WTC11 (cell line): ENCODE results near the gene ARHGAP10. TPM values are rescaled to one million over a fixed set of nuclear protein-coding genes. Genes with fewer than 3 reads are reported as not detected.

Experiments used
- ATAC-seq: fragments of 200-7000 bp; cut with Tn5 transposase; 2 replicates; pipeline ENCODE4 v1.10.0; 2021; ENCODE audit warnings: mild to moderate bottlenecking, moderate library complexity
- CTCF ChIA-PET: fragments of 300-600 bp; sonication (Branson Sonifier 250); formaldehyde crosslinking; loops from one replicate; lab custom pipeline; 2021; ENCODE audit warnings: antibody characterized with exemption; lab: Charles Lee
- POLR2A ChIA-PET: fragments of 350-600 bp; sonication (Branson Sonifier 250); formaldehyde crosslinking; loops from one replicate; lab custom pipeline; 2021; ENCODE audit warnings: antibody characterized with exemption; lab: Charles Lee
- DNase-seq: peaks from one replicate; pipeline ENCODE4 v3.0.0; 2021; ENCODE audit warnings: low spot score
- H3K27ac Mint-ChIP-seq: 2 replicates; pipeline ENCODE4 v1.8.0; 2021; ENCODE audit warnings: mixed read lengths
- H3K27me3 Mint-ChIP-seq: 2 replicates; pipeline ENCODE4 v1.8.0; 2021; ENCODE audit warnings: low read depth, mild to moderate bottlenecking, moderate library complexity, mixed read lengths
- H3K36me3 Mint-ChIP-seq: 2 replicates; pipeline ENCODE4 v1.8.0; 2021; ENCODE audit warnings: mixed read lengths
- H3K4me1 Mint-ChIP-seq: 2 replicates; pipeline ENCODE4 v1.8.0; 2022; ENCODE audit warnings: mixed read lengths
- H3K4me3 Mint-ChIP-seq: 2 replicates; pipeline ENCODE4 v1.8.0; 2021; ENCODE audit warnings: mild to moderate bottlenecking, moderate library complexity, mixed read lengths
- H3K9me3 Mint-ChIP-seq: 2 replicates; pipeline ENCODE4 v1.8.0; 2021; ENCODE audit warnings: mixed read lengths
- ESRRA ChIP-seq: sonication (generic); formaldehyde crosslinking; IDR thresholded peaks from 2 replicates; pipeline ENCODE4 v1.8.1; 2022; ENCODE audit warnings: mild to moderate bottlenecking, missing genetic modification reagents, borderline replicate concordance
- FOXP1 ChIP-seq: sonication (generic); formaldehyde crosslinking; IDR thresholded peaks from 2 replicates; pipeline ENCODE4 v1.8.0; 2022; ENCODE audit warnings: missing genetic modification reagents, mild to moderate bottlenecking, moderate library complexity, borderline replicate concordance
- IRF2 ChIP-seq: sonication (generic); formaldehyde crosslinking; IDR thresholded peaks from 2 replicates; pipeline ENCODE4 v1.8.0; 2022; ENCODE audit warnings: low read depth, missing genetic modification reagents, borderline replicate concordance
- TCF7 ChIP-seq: sonication (generic); formaldehyde crosslinking; IDR thresholded peaks from 2 replicates; pipeline ENCODE4 v1.8.0; 2022; ENCODE audit warnings: mild to moderate bottlenecking, low read depth, missing genetic modification reagents, moderate library complexity
- ZNF219 ChIP-seq: sonication (generic); formaldehyde crosslinking; IDR thresholded peaks from 2 replicates; pipeline ENCODE4 v1.8.0; 2023; ENCODE audit warnings: missing genetic modification reagents, mild to moderate bottlenecking, borderline replicate concordance
- ZNF263 ChIP-seq: sonication (generic); formaldehyde crosslinking; IDR thresholded peaks from 2 replicates; pipeline ENCODE4 v1.8.1; 2022; ENCODE audit warnings: low read depth, mild to moderate bottlenecking, moderate library complexity, missing genetic modification reagents
- total RNA-seq: library from RNA; stranded (reverse); gene quantifications from 3 replicates; pipeline ENCODE4 v1.2.3, GENCODE V29; 2021
- TF ChIP-seq, protein P1 (sequence below): sonication (generic); formaldehyde crosslinking; IDR thresholded peaks from 2 replicates; pipeline ENCODE4 v1.8.0; 2022; ENCODE audit warnings: mild to moderate bottlenecking, missing genetic modification reagents
- TF ChIP-seq, protein P2 (sequence below): fragments of 250-450 bp; sonication (Bioruptor Pico); IDR thresholded peaks from 2 replicates; pipeline ENCODE4 v1.9.0; 2021; ENCODE audit warnings: mild to moderate bottlenecking
- TF ChIP-seq, protein P3 (sequence below): fragments of 250-450 bp; sonication (Bioruptor Pico); IDR thresholded peaks from 2 replicates; pipeline ENCODE4 v1.8.0; 2021; ENCODE audit warnings: mild to moderate bottlenecking
- TF ChIP-seq, protein P4 (sequence below): sonication (generic); formaldehyde crosslinking; IDR thresholded peaks from 2 replicates; pipeline ENCODE4 v1.8.1; 2023; ENCODE audit warnings: mild to moderate bottlenecking, missing genetic modification reagents
- TF ChIP-seq, protein P5 (sequence below): sonication (generic); formaldehyde crosslinking; IDR thresholded peaks from 2 replicates; pipeline ENCODE4 v1.8.1; 2023; ENCODE audit warnings: mild to moderate bottlenecking, missing genetic modification reagents, borderline replicate concordance
- TF ChIP-seq, protein P6 (sequence below): fragments of 250-450 bp; sonication (Bioruptor Pico); IDR thresholded peaks from 2 replicates; pipeline ENCODE4 v2.1.2; 2022; ENCODE audit warnings: mild to moderate bottlenecking, moderate library complexity
- TF ChIP-seq, protein P7 (sequence below): sonication (generic); formaldehyde crosslinking; IDR thresholded peaks from 2 replicates; pipeline ENCODE4 v1.8.0; 2023; ENCODE audit warnings: missing genetic modification reagents, mild to moderate bottlenecking, borderline replicate concordance

ARHGAP10 gene
- total RNA-seq, 1 experiment from 2014 or later = 9.6 TPM

DNA sequence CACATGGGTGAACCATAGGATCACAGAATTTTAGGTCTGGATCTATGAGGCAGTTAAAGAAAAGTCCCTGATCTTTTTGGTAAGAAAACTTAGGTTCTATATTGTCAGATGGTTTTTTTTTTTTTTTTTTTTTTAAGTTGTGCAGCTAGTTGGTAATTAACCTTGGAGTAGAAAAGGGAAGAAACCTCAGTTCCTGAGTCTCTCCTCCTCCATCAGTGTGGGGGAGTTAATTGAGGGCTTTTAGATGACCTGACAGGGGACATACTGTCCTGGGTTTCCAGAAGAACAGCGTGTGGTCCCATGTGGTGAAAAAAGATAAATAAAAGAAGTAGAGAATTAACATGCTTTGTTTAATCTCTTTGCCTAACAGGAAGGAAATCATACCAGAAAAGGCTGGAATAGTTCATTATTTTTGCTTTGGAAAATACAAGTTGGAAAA is 123.7 kb downstream of the ARHGAP10 start:
- H3K27me3 Mint-ChIP-seq = no peaks in the 10 kb centered on the region
- H3K36me3 Mint-ChIP-seq = 0 out of 2 replicates have a peak, but pooled peaks cover under 1% of the 10 kb centered on the region
- no peak for ATAC-seq
- peaks cover 13% of the 10 kb centered on the region for H3K4me1 Mint-ChIP-seq
- no peak overlapping the region for H3K4me3 Mint-ChIP-seq
- peaks cover 5% of the 10 kb centered on the region; the same call in 1 of the 2 replicates for H3K9me3 Mint-ChIP-seq
- ChIA-PET CTCF (interaction anchor here (0.6 to 1.8 kb wide), 2 partner anchors 12 to 172 kb away, joined by 3 to 10 read pairs; partner anchors contain the start of gene PRMT9), POLR2A (interaction anchor here (0.7 kb wide), 1 partner anchor 11 kb away, joined by 7 read pairs; no protein-coding TSS in a partner anchor)
- TF ChIP-seq, protein P1, sequence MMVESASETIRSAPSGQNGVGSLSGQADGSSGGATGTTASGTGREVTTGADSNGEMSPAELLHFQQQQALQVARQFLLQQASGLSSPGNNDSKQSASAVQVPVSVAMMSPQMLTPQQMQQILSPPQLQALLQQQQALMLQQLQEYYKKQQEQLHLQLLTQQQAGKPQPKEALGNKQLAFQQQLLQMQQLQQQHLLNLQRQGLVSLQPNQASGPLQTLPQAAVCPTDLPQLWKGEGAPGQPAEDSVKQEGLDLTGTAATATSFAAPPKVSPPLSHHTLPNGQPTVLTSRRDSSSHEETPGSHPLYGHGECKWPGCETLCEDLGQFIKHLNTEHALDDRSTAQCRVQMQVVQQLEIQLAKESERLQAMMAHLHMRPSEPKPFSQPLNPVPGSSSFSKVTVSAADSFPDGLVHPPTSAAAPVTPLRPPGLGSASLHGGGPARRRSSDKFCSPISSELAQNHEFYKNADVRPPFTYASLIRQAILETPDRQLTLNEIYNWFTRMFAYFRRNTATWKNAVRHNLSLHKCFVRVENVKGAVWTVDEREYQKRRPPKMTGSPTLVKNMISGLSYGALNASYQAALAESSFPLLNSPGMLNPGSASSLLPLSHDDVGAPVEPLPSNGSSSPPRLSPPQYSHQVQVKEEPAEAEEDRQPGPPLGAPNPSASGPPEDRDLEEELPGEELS = no peak
- TF ChIP-seq, protein P2, sequence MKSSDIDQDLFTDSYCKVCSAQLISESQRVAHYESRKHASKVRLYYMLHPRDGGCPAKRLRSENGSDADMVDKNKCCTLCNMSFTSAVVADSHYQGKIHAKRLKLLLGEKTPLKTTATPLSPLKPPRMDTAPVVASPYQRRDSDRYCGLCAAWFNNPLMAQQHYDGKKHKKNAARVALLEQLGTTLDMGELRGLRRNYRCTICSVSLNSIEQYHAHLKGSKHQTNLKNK (CRISPR knock-in tag) = no peak
- TF ChIP-seq, protein P3, sequence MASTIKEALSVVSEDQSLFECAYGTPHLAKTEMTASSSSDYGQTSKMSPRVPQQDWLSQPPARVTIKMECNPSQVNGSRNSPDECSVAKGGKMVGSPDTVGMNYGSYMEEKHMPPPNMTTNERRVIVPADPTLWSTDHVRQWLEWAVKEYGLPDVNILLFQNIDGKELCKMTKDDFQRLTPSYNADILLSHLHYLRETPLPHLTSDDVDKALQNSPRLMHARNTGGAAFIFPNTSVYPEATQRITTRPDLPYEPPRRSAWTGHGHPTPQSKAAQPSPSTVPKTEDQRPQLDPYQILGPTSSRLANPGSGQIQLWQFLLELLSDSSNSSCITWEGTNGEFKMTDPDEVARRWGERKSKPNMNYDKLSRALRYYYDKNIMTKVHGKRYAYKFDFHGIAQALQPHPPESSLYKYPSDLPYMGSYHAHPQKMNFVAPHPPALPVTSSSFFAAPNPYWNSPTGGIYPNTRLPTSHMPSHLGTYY (CRISPR knock-in tag) = no peak
- TF ChIP-seq FOXP1 (CRISPR knock-in tag) (no peak), ZNF219 (CRISPR knock-in tag) (no peak), IRF2 (no peak), ESRRA (CRISPR knock-in tag) (no peak), TCF7 (CRISPR knock-in tag) (no peak), ZNF263 (no peak)
- TF ChIP-seq, protein P4, sequence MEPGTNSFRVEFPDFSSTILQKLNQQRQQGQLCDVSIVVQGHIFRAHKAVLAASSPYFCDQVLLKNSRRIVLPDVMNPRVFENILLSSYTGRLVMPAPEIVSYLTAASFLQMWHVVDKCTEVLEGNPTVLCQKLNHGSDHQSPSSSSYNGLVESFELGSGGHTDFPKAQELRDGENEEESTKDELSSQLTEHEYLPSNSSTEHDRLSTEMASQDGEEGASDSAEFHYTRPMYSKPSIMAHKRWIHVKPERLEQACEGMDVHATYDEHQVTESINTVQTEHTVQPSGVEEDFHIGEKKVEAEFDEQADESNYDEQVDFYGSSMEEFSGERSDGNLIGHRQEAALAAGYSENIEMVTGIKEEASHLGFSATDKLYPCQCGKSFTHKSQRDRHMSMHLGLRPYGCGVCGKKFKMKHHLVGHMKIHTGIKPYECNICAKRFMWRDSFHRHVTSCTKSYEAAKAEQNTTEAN (CRISPR knock-in tag) = no peak
- TF ChIP-seq, protein P5, sequence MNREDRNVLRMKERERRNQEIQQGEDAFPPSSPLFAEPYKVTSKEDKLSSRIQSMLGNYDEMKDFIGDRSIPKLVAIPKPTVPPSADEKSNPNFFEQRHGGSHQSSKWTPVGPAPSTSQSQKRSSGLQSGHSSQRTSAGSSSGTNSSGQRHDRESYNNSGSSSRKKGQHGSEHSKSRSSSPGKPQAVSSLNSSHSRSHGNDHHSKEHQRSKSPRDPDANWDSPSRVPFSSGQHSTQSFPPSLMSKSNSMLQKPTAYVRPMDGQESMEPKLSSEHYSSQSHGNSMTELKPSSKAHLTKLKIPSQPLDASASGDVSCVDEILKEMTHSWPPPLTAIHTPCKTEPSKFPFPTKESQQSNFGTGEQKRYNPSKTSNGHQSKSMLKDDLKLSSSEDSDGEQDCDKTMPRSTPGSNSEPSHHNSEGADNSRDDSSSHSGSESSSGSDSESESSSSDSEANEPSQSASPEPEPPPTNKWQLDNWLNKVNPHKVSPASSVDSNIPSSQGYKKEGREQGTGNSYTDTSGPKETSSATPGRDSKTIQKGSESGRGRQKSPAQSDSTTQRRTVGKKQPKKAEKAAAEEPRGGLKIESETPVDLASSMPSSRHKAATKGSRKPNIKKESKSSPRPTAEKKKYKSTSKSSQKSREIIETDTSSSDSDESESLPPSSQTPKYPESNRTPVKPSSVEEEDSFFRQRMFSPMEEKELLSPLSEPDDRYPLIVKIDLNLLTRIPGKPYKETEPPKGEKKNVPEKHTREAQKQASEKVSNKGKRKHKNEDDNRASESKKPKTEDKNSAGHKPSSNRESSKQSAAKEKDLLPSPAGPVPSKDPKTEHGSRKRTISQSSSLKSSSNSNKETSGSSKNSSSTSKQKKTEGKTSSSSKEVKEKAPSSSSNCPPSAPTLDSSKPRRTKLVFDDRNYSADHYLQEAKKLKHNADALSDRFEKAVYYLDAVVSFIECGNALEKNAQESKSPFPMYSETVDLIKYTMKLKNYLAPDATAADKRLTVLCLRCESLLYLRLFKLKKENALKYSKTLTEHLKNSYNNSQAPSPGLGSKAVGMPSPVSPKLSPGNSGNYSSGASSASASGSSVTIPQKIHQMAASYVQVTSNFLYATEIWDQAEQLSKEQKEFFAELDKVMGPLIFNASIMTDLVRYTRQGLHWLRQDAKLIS (CRISPR knock-in tag) = no peak
- TF ChIP-seq, protein P6, sequence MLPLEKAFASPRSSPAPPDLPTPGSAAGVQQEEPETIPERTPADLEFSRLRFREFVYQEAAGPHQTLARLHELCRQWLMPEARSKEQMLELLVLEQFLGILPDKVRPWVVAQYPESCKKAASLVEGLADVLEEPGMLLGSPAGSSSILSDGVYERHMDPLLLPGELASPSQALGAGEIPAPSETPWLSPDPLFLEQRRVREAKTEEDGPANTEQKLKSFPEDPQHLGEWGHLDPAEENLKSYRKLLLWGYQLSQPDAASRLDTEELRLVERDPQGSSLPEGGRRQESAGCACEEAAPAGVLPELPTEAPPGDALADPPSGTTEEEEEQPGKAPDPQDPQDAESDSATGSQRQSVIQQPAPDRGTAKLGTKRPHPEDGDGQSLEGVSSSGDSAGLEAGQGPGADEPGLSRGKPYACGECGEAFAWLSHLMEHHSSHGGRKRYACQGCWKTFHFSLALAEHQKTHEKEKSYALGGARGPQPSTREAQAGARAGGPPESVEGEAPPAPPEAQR (CRISPR knock-in tag) = no peak
- TF ChIP-seq, protein P7, sequence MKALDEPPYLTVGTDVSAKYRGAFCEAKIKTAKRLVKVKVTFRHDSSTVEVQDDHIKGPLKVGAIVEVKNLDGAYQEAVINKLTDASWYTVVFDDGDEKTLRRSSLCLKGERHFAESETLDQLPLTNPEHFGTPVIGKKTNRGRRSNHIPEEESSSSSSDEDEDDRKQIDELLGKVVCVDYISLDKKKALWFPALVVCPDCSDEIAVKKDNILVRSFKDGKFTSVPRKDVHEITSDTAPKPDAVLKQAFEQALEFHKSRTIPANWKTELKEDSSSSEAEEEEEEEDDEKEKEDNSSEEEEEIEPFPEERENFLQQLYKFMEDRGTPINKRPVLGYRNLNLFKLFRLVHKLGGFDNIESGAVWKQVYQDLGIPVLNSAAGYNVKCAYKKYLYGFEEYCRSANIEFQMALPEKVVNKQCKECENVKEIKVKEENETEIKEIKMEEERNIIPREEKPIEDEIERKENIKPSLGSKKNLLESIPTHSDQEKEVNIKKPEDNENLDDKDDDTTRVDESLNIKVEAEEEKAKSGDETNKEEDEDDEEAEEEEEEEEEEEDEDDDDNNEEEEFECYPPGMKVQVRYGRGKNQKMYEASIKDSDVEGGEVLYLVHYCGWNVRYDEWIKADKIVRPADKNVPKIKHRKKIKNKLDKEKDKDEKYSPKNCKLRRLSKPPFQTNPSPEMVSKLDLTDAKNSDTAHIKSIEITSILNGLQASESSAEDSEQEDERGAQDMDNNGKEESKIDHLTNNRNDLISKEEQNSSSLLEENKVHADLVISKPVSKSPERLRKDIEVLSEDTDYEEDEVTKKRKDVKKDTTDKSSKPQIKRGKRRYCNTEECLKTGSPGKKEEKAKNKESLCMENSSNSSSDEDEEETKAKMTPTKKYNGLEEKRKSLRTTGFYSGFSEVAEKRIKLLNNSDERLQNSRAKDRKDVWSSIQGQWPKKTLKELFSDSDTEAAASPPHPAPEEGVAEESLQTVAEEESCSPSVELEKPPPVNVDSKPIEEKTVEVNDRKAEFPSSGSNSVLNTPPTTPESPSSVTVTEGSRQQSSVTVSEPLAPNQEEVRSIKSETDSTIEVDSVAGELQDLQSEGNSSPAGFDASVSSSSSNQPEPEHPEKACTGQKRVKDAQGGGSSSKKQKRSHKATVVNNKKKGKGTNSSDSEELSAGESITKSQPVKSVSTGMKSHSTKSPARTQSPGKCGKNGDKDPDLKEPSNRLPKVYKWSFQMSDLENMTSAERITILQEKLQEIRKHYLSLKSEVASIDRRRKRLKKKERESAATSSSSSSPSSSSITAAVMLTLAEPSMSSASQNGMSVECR (CRISPR knock-in tag) = no peak
- no peak for DNase-seq
- no peak overlapping the region for H3K27ac Mint-ChIP-seq
